Measurements from ENCODE around the gene ZBED6.

DNA sequence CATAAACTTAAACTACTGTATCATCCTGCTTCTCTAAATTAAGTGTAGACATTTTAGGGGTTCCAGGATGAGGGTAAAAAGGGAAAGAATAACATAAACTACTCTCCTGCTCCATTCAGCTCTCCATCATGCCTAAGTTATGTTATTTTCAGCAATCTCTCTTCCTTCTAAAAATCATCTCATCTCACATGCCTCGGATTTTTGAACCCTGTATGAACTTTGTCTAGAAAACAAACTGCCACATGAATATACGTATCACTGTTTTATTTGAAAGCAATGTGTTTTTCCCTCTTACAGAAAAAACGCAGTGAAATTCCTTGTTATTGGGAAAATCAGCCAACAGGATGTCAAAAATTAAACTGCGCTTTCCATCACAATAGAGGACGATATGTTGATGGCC is 32.6 kb downstream of the ZBED6 start:
- TF ChIP-seq, protein P1, sequence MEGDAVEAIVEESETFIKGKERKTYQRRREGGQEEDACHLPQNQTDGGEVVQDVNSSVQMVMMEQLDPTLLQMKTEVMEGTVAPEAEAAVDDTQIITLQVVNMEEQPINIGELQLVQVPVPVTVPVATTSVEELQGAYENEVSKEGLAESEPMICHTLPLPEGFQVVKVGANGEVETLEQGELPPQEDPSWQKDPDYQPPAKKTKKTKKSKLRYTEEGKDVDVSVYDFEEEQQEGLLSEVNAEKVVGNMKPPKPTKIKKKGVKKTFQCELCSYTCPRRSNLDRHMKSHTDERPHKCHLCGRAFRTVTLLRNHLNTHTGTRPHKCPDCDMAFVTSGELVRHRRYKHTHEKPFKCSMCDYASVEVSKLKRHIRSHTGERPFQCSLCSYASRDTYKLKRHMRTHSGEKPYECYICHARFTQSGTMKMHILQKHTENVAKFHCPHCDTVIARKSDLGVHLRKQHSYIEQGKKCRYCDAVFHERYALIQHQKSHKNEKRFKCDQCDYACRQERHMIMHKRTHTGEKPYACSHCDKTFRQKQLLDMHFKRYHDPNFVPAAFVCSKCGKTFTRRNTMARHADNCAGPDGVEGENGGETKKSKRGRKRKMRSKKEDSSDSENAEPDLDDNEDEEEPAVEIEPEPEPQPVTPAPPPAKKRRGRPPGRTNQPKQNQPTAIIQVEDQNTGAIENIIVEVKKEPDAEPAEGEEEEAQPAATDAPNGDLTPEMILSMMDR (conservative IDR thresholded peaks at IDR 0.05; ENCODE audit: low read length) = no peak
- TF ChIP-seq EZH2phosphoT487 (IDR thresholded peaks at IDR 0.05; ENCODE audit: borderline replicate concordance, low read depth, low read length) = no peak

All from OCI-LY7 (cell line).